ENCODE data around the gene AFAP1L2. TPM values are rescaled to one million over a fixed set of nuclear protein-coding genes. Genes with fewer than 3 reads are reported as not detected.

AFAP1L2 gene
- total and polyA plus RNA-seq, 4 experiments from 2014 or later, result 0.50 to 4.3 (median 2.3) TPM

DNA sequence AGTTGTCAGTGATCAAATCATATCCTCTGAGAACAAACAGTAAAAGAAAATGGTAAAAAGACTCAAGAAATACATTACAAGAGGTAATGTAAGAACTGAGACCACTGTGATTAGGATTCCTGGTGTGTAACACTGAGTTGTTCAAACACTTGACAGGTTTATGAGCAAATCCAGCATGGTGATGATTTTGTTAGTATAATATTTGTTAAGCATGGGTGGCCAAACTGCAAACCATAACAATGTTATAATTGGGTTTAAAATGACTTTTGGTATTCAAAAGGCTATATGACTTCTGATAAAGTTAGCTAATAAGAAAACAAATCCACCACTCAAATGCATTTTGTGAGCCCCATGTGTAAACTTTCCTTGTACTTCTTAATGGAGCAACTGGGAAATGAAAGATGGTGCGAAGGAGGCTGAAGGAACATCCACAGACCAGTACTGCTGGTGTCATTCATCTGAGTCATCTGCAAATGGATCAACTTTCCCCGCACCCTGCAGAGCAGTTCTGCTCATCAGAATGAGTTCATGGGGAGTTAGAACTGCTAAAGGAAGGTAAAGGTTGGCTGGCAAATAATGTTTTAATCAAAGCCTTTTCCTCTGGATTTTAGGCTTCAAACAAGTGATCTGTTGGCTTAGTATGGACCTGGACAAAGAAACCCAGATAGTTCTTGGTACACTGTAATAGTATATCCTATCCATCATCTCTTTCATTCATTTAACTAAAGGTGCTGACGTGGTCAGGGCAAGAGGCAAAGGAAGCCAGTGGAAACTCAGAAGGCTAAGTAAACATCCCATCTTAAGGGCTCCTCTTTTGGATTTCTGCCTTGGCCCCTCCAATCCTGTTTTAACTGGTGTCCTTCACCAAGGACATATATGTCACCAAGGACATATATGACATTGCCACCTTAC is 45.0 kb downstream of the AFAP1L2 start:
- POLR2A ChIA-PET (ENCODE audit: partially characterized antibody), result no interaction called here
- Histone ChIP-seq H3K4me3 (ENCODE audit: low read length in 2 of 2) (no peak overlapping the region), H3K9me3 (ENCODE audit: control insufficient read depth in 1 of 2, low read length in 2 of 2) (no peaks in the 10 kb centered on the region), H3K27me3 (ENCODE audit: insufficient read depth, low read length) (no peaks in the 10 kb centered on the region), H3K36me3 (ENCODE audit: insufficient read depth, low read length) (no peaks in the 10 kb centered on the region), H3K27ac (ENCODE audit: low read depth, low read length) (no peak overlapping the region), H3K4me1 (ENCODE audit: insufficient read depth, low read length) (no peaks in the 10 kb centered on the region)
- H3K36me3 Mint-ChIP-seq, result no peaks in the 10 kb centered on the region
- no peak overlapping the region for H3K4me3 Mint-ChIP-seq
- DNase-seq, result no peak
- H3K27me3 Mint-ChIP-seq, result peaks cover 7 to 8% of the 10 kb centered on the region in 2 donors
- CTCF ChIA-PET (ENCODE audit: partially characterized antibody), result interaction anchor here (1.3 kb wide), 1 partner anchor 55 kb away, joined by 3 read pairs; no protein-coding TSS in a partner anchor
- intact Hi-C loops (cut with micrococcal nuclease), result no loop called here
- no peaks in the 10 kb centered on the region for H3K4me1 Mint-ChIP-seq
- no peak overlapping the region for H3K27ac Mint-ChIP-seq
- H3K9me3 Mint-ChIP-seq, result no peaks in the 10 kb centered on the region

DNA sequence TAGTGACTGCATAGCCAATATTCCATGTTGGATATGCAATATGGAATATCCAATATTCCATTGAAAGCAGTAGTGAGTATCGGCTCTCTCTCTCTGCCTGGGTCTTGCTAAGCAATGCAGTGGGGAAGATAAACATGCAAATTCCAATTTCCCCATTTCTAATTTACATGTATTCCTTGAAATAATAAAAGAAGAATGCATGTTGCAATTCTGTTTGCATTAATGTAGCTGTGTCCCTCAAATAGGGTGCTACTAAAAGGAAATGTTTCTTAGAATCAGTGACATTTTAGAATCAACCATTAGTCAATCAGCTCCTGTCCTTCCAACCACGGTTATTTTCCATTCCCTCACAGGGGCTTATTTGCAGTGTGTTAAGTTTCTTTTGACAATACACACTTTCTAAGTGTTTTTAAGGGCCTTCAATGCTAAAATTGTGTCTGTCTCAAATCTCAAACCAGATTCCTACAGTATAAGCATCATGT is 46.7 kb downstream of the AFAP1L2 start:
- Mint-ChIP-seq H3K9me3 (no peaks in the 10 kb centered on the region), H3K4me1 (no peaks in the 10 kb centered on the region), H3K27ac (no peak overlapping the region), H3K36me3 (no peaks in the 10 kb centered on the region), H3K4me3 (no peak overlapping the region), H3K27me3 (peaks cover 7 to 11% of the 10 kb centered on the region in 2 donors)
- no peaks in the 10 kb centered on the region for H3K36me3 ChIP-seq (ENCODE audit: insufficient read depth, low read length)
- no peak for DNase-seq
- CTCF ChIA-PET (ENCODE audit: partially characterized antibody), result no interaction called here
- POLR2A ChIA-PET (ENCODE audit: partially characterized antibody), result no interaction called here
- H3K9me3 ChIP-seq (ENCODE audit: control insufficient read depth in 1 of 2, low read length in 2 of 2), result no peaks in the 10 kb centered on the region
- H3K27ac ChIP-seq (ENCODE audit: low read depth, low read length), result no peak overlapping the region
- intact Hi-C loops (cut with micrococcal nuclease), result no loop called here
- no peak overlapping the region for H3K4me3 ChIP-seq (ENCODE audit: low read length in 2 of 2)
- H3K4me1 ChIP-seq (ENCODE audit: insufficient read depth, low read length), result no peaks in the 10 kb centered on the region
- no peaks in the 10 kb centered on the region for H3K27me3 ChIP-seq (ENCODE audit: insufficient read depth, low read length)

GRCh38 chr10:114356751-114357514 is 47.4 kb downstream of the AFAP1L2 start:
- CTCF ChIA-PET (ENCODE audit: partially characterized antibody), result no interaction called here
- intact Hi-C loops (cut with micrococcal nuclease), result no loop called here
- Mint-ChIP-seq H3K9me3 (no peaks in the 10 kb centered on the region), H3K27ac (no peak overlapping the region), H3K27me3 (peaks cover 9 to 11% of the 10 kb centered on the region in 2 donors), H3K4me3 (no peak overlapping the region), H3K36me3 (no peaks in the 10 kb centered on the region), H3K4me1 (no peaks in the 10 kb centered on the region)
- POLR2A ChIA-PET (ENCODE audit: partially characterized antibody), result no interaction called here
- Histone ChIP-seq H3K4me3 (ENCODE audit: low read length in 2 of 2) (no peak overlapping the region), H3K27me3 (ENCODE audit: insufficient read depth, low read length) (no peaks in the 10 kb centered on the region), H3K27ac (ENCODE audit: low read depth, low read length) (no peak overlapping the region), H3K9me3 (ENCODE audit: control insufficient read depth in 1 of 2, low read length in 2 of 2) (no peaks in the 10 kb centered on the region), H3K36me3 (ENCODE audit: insufficient read depth, low read length) (no peaks in the 10 kb centered on the region), H3K4me1 (ENCODE audit: insufficient read depth, low read length) (no peaks in the 10 kb centered on the region)
- no peak for DNase-seq

GRCh38 chr10:114356126-114356525 is 48.2 kb downstream of the AFAP1L2 start:
- Histone ChIP-seq H3K27me3 (ENCODE audit: insufficient read depth, low read length) (no peaks in the 10 kb centered on the region), H3K36me3 (ENCODE audit: insufficient read depth, low read length) (no peaks in the 10 kb centered on the region), H3K27ac (ENCODE audit: low read depth, low read length) (no peak overlapping the region), H3K4me1 (ENCODE audit: insufficient read depth, low read length) (no peaks in the 10 kb centered on the region), H3K9me3 (ENCODE audit: control insufficient read depth in 1 of 2, low read length in 2 of 2) (no peaks in the 10 kb centered on the region), H3K4me3 (ENCODE audit: low read length in 2 of 2) (no peak overlapping the region)
- DNase-seq, result no peak
- Mint-ChIP-seq H3K27me3 (peaks cover 11% of the 10 kb centered on the region in 2 donors), H3K36me3 (no peaks in the 10 kb centered on the region), H3K9me3 (no peaks in the 10 kb centered on the region), H3K4me3 (no peak overlapping the region), H3K4me1 (no peaks in the 10 kb centered on the region), H3K27ac (no peak overlapping the region)
- ChIA-PET CTCF (ENCODE audit: partially characterized antibody) (no interaction called here), POLR2A (ENCODE audit: partially characterized antibody) (no interaction called here)
- intact Hi-C loops (cut with micrococcal nuclease), result no loop called here

GRCh38 chr10:114353383-114353782 is 50.9 kb downstream of the AFAP1L2 start:
- Histone ChIP-seq H3K4me1 (ENCODE audit: insufficient read depth, low read length) (no peaks in the 10 kb centered on the region), H3K9me3 (ENCODE audit: control insufficient read depth in 1 of 2, low read length in 2 of 2) (no peaks in the 10 kb centered on the region), H3K4me3 (ENCODE audit: low read length in 2 of 2) (no peak overlapping the region), H3K27ac (ENCODE audit: low read depth, low read length) (no peak overlapping the region), H3K27me3 (ENCODE audit: insufficient read depth, low read length) (no peaks in the 10 kb centered on the region), H3K36me3 (ENCODE audit: insufficient read depth, low read length) (no peaks in the 10 kb centered on the region)
- peaks cover 3 to 17% of the 10 kb centered on the region in 2 donors for H3K27me3 Mint-ChIP-seq
- ChIA-PET CTCF (ENCODE audit: partially characterized antibody) (no interaction called here), POLR2A (ENCODE audit: partially characterized antibody) (no interaction called here)
- H3K9me3 Mint-ChIP-seq, result no peaks in the 10 kb centered on the region
- no peaks in the 10 kb centered on the region for H3K36me3 Mint-ChIP-seq
- intact Hi-C loops (cut with micrococcal nuclease), result no loop called here
- H3K4me3 Mint-ChIP-seq, result no peak overlapping the region
- DNase-seq, result no peak
- H3K27ac Mint-ChIP-seq, result no peak overlapping the region
- no peaks in the 10 kb centered on the region for H3K4me1 Mint-ChIP-seq

GRCh38 chr10:114352653-114353298 is 51.5 kb downstream of the AFAP1L2 start:
- Mint-ChIP-seq H3K27me3 (peaks cover 3 to 16% of the 10 kb centered on the region in 2 donors), H3K9me3 (no peaks in the 10 kb centered on the region), H3K4me3 (no peak overlapping the region), H3K36me3 (no peaks in the 10 kb centered on the region), H3K27ac (no peak overlapping the region), H3K4me1 (no peaks in the 10 kb centered on the region)
- ChIA-PET CTCF (ENCODE audit: partially characterized antibody) (interaction anchor here (0.6 kb wide), 1 partner anchor 114 kb away, joined by 3 read pairs; no protein-coding TSS in a partner anchor), POLR2A (ENCODE audit: partially characterized antibody) (no interaction called here)
- Histone ChIP-seq H3K4me3 (ENCODE audit: low read length in 2 of 2) (no peak overlapping the region), H3K36me3 (ENCODE audit: insufficient read depth, low read length) (no peaks in the 10 kb centered on the region), H3K27me3 (ENCODE audit: insufficient read depth, low read length) (no peaks in the 10 kb centered on the region), H3K4me1 (ENCODE audit: insufficient read depth, low read length) (no peaks in the 10 kb centered on the region), H3K9me3 (ENCODE audit: control insufficient read depth in 1 of 2, low read length in 2 of 2) (no peaks in the 10 kb centered on the region), H3K27ac (ENCODE audit: low read depth, low read length) (no peak overlapping the region)
- intact Hi-C loops (cut with micrococcal nuclease), result no loop called here
- no peak for DNase-seq

DNA sequence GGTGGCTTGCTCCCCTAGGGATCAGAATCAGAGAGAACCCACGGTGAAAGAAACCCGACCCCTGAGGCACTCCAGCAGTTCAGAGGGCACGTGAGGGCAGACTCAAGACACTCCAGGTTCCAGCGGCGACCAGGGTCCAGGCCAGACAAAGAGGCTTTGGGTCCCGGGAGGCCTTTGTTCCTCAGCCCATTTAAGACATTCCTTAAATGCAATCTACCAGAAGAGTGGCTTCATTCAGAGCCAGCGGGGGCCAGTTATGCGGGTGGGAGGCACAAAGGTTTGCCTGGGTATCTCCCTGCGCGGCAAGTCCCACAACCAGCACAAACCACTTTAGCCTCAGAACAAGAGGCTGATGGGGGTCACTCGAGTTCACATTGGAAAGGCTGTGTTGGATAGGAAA is 53.6 kb downstream of the AFAP1L2 start:
- Histone ChIP-seq H3K27ac (ENCODE audit: low read depth, low read length) (no peak overlapping the region), H3K4me3 (ENCODE audit: low read length in 2 of 2) (no peak overlapping the region), H3K4me1 (ENCODE audit: insufficient read depth, low read length) (no peaks in the 10 kb centered on the region), H3K27me3 (ENCODE audit: insufficient read depth, low read length) (no peaks in the 10 kb centered on the region), H3K36me3 (ENCODE audit: insufficient read depth, low read length) (no peaks in the 10 kb centered on the region), H3K9me3 (ENCODE audit: control insufficient read depth in 1 of 2, low read length in 2 of 2) (no peaks in the 10 kb centered on the region)
- intact Hi-C loops (cut with micrococcal nuclease), result no loop called here
- H3K36me3 Mint-ChIP-seq, result no peaks in the 10 kb centered on the region
- POLR2A ChIA-PET (ENCODE audit: partially characterized antibody), result no interaction called here
- H3K27ac Mint-ChIP-seq, result no peak overlapping the region
- no peaks in the 10 kb centered on the region for H3K4me1 Mint-ChIP-seq
- peaks cover 3 to 11% of the 10 kb centered on the region in 2 donors for H3K27me3 Mint-ChIP-seq
- DNase-seq, result no peak
- H3K9me3 Mint-ChIP-seq, result no peaks in the 10 kb centered on the region
- CTCF ChIA-PET (ENCODE audit: partially characterized antibody), result no interaction called here
- H3K4me3 Mint-ChIP-seq, result no peak overlapping the region
